Vagina (tissue), 2 donors: ENCODE data around the gene TEAD3.

Experiments
- CTCF ChIP-seq, 3 experiments: fragments of 450-650 bp in 2 of 3; fragments of 200-600 bp in 1 of 3; sonication (generic) in 1 of 3; IDR thresholded peaks; one replicate each; pipeline ENCODE4 v1.5.1; 2017 to 2019; ENCODE audit warnings: antibody characterized with exemption in 3 of 3, mild to moderate bottlenecking in 2 of 3, moderate library complexity in 2 of 3
- POLR2A ChIP-seq, 2 donors: fragments of 450-650 bp; IDR thresholded peaks; one replicate each; pipeline ENCODE4 v1.6.1; 2017; ENCODE audit warnings: antibody characterized with exemption in 2 of 2, mild to moderate bottlenecking in 2 of 2, moderate library complexity in 2 of 2

GRCh38 chr6:35518566-35519312, 21.9 kb upstream of the TEAD3 start:
- no peak for TF ChIP-seq CTCF (IDR thresholded peaks at IDR 0.05)
- no peak for TF ChIP-seq POLR2A (IDR thresholded peaks at IDR 0.05)
